GM12878 (cell line): ENCODE data around the gene SDHAF1. TPM values are rescaled to one million over a fixed set of nuclear protein-coding genes. Genes with fewer than 3 reads are reported as not detected.

Experiments used
- BACH1 ChIP-seq: fragments of 450-650 bp; IDR thresholded peaks from 2 replicates; pipeline ENCODE4 v1.6.1; 2017; ENCODE audit warnings: mild to moderate bottlenecking, borderline replicate concordance
- CTCF ChIP-seq, 3 experiments: IDR thresholded peaks in 2 of 3; conservative IDR thresholded peaks in 1 of 3; 2 replicates each; pipeline ENCODE4 v1.5.1; 2011; ENCODE audit warnings: low read depth in 3 of 3, low read length in 3 of 3, mild to moderate bottlenecking in 3 of 3, control low read depth in 2 of 3, moderate library complexity in 2 of 3, inconsistent platforms in 1 of 3, mixed read lengths in 1 of 3; ENCODE audit not compliant: control insufficient read depth in 2 of 3, insufficient read depth in 1 of 3; ENCODE audit errors: extremely low read depth in 1 of 3
- DPF2 ChIP-seq: fragments of 450-650 bp; IDR thresholded peaks from 2 replicates; pipeline ENCODE4 v1.6.1; 2017; ENCODE audit warnings: mild to moderate bottlenecking
- EGR1 ChIP-seq, 2 experiments: IDR thresholded peaks; 1 replicate in 1 of 2; 2 replicates in 1 of 2; pipeline ENCODE4 v1.6.1; 2011 to 2012; ENCODE audit warnings: low read depth in 2 of 2, low read length in 2 of 2, borderline replicate concordance in 1 of 2, mild to moderate bottlenecking in 1 of 2, moderate library complexity in 1 of 2
- GATAD2B ChIP-seq: fragments of 450-650 bp; conservative IDR thresholded peaks from 2 replicates; pipeline ENCODE4 v1.6.1; 2017; ENCODE audit warnings: low read depth, mild to moderate bottlenecking, moderate library complexity
- HDAC2 ChIP-seq: fragments of 200-600 bp; sonication (generic); IDR thresholded peaks from 2 replicates; pipeline ENCODE4 v1.6.1; 2017
- HDAC6 ChIP-seq: fragments of 200-600 bp; sonication (generic); IDR thresholded peaks from one replicate; pipeline ENCODE4 v1.8.0; 2017; ENCODE audit warnings: antibody characterized with exemption; ENCODE audit not compliant: unreplicated experiment
- HSF1 ChIP-seq: fragments of 150-350 bp; IDR thresholded peaks from 2 replicates; pipeline ENCODE4 v1.6.1; 2014; ENCODE audit warnings: mild to moderate bottlenecking, low read depth, low read length
- IKZF1 ChIP-seq: fragments of 450-650 bp; conservative IDR thresholded peaks from 2 replicates; pipeline ENCODE4 v1.6.1; 2017; ENCODE audit warnings: antibody characterized with exemption, mild to moderate bottlenecking
- MXI1 ChIP-seq: fragments of 150-350 bp; IDR thresholded peaks from 2 replicates; pipeline ENCODE4 v1.6.1; 2011; ENCODE audit warnings: low read depth, mild to moderate bottlenecking, inconsistent platforms, low read length, improper control_type of control experiment
- NR2C2 ChIP-seq: IDR thresholded peaks from 2 replicates; pipeline ENCODE4 v1.6.1; 2011; ENCODE audit warnings: borderline replicate concordance, low read depth; ENCODE audit not compliant: control insufficient read depth, insufficient read length
- RELA ChIP-seq: fragments of 450-650 bp; IDR thresholded peaks from 2 replicates; pipeline ENCODE4 v1.8.0; 2014; ENCODE audit warnings: borderline replicate concordance; ENCODE audit not compliant: partially characterized antibody
- ZBTB11 ChIP-seq: fragments of 450-650 bp; formaldehyde crosslinking; IDR thresholded peaks from 2 replicates; pipeline ENCODE4 v1.5.0; 2022; ENCODE audit warnings: mild to moderate bottlenecking, missing genetic modification characterization
- polyA plus RNA-seq, 11 experiments: library from polyadenylated mRNA; depleted of rRNA in 4 of 11; unstranded in 6 of 11; stranded (reverse) in 5 of 11; fragments of >200 nt; fragmentation: Nextera tagmentation in 4 of 11; fragmentation: Illumina TruSeq in 1 of 11; extraction: Ambion mirVana in 4 of 11; extraction: Trizol in 1 of 11; gene quantifications; 1 replicate in 1 of 11; 2 replicates in 10 of 11; pipeline versions ENCODE4 v1.2.1 to v1.2.3, GENCODE V29; 2011 to 2016; ENCODE audit warnings: inconsistent platforms in 2 of 11, missing spikeins in 2 of 11, low read depth in 1 of 11
- total RNA-seq, 4 experiments: library from RNA; depleted of rRNA in 3 of 4; stranded (reverse); fragments of >200 nt in 3 of 4; fragmentation: Illumina TruSeq in 1 of 4; extraction: Trizol in 1 of 4; gene quantifications; 2 replicates each; pipeline versions ENCODE4 v1.2.1 to v1.2.3, GENCODE V29; 2013 to 2021

Gene SDHAF1
- total and polyA plus RNA-seq, 10 of the 15 experiments (the other 5 are each of a cell fraction or from before 2014, with no cell fraction given): 0.74 to 45.6 (median 24.4) TPM

- TF ChIP-seq RELA (no peak), BACH1 (peak; percentile 91), CTCF (IDR thresholded peaks at IDR 0.05 in 2 of 3, conservative IDR thresholded peaks at IDR 0.05 in 1 of 3; ENCODE audit: control insufficient read depth in 2 of 3, extremely low read depth in 1 of 3, insufficient read depth in 1 of 3, low read depth in 3 of 3, low read length in 3 of 3) (peak; percentile 29 to 42 (median 32); a peak in 4 of 6 replicates), GATAD2B (peak; percentile 74; the same call in 1 of the 2 replicates), HDAC2 (no peak), IKZF1 (peak; percentile 74), HSF1 (no peak), HDAC6 (no peak), DPF2 (peak; percentile 50), EGR1 (IDR thresholded peaks at IDR 0.05; ENCODE audit: borderline replicate concordance in 1 of 2, low read depth in 2 of 2, low read length in 2 of 2) (peak in 1 of 2 experiments; percentile 69; a peak in 2 of 3 replicates), NR2C2 (no peak), ZBTB11 (CRISPR knock-in tag) (no peak), MXI1 (no peak)
Observed at GRCh38 chr19:35959040-35959967, 35.7 kb upstream of the SDHAF1 start (continued).
